GM23338 (cell line): ENCODE data around the gene HMGXB3. TPM values are rescaled to one million over a fixed set of nuclear protein-coding genes. Genes with fewer than 3 reads are reported as not detected.

Experiments
- ATAC-seq: fragments of 200-7000 bp; cut with Tn5 transposase; 3 replicates; pipeline ENCODE4 v1.9.1; 2020
- DNase-seq: peaks from one replicate; pipeline ENCODE4 v3.0.0-alpha.2; 2015; ENCODE audit warnings: low spot score
- H2AFZ ChIP-seq: fragments of 200-600 bp; sonication (generic); 2 replicates; pipeline ENCODE4 v1.8.0; 2016; ENCODE audit warnings: antibody characterized with exemption, mild to moderate bottlenecking, moderate library complexity
- H3F3A ChIP-seq: fragments of 200-600 bp; sonication (generic); replicated peaks from 2 replicates; pipeline ENCODE4 v1.8.0; 2017; ENCODE audit warnings: antibody characterized with exemption, mixed run types, low read depth
- H3K27ac ChIP-seq: fragments of 200-600 bp; sonication (generic); 2 replicates; pipeline ENCODE4 v1.6.1; 2016; ENCODE audit warnings: low read depth
- H3K27me3 ChIP-seq: fragments of 200-600 bp; sonication (generic); 2 replicates; pipeline ENCODE4 v1.8.0; 2016; ENCODE audit warnings: mild to moderate bottlenecking, mixed run types, moderate library complexity; ENCODE audit not compliant: insufficient read depth
- H3K36me3 ChIP-seq: fragments of 200-600 bp; sonication (generic); 2 replicates; pipeline ENCODE4 v1.8.0; 2016; ENCODE audit warnings: mild to moderate bottlenecking; ENCODE audit not compliant: insufficient read depth
- H3K4me1 ChIP-seq: fragments of 200-600 bp; sonication (generic); 2 replicates; pipeline ENCODE4 v1.8.0; 2016; ENCODE audit warnings: mild to moderate bottlenecking, moderate library complexity; ENCODE audit not compliant: insufficient read depth
- H3K4me2 ChIP-seq: fragments of 200-600 bp; sonication (generic); 2 replicates; pipeline ENCODE4 v1.7.1; 2017; ENCODE audit warnings: mixed run types
- H3K4me3 ChIP-seq: fragments of 200-600 bp; sonication (generic); 2 replicates; pipeline ENCODE4 v1.6.1; 2016; ENCODE audit warnings: mixed run types
- H3K79me2 ChIP-seq: fragments of 200-600 bp; sonication (generic); replicated peaks from 2 replicates; pipeline ENCODE4 v1.8.0; 2017; ENCODE audit warnings: mild to moderate bottlenecking; ENCODE audit not compliant: insufficient read depth
- H3K9me2 ChIP-seq: fragments of 200-600 bp; sonication (generic); 2 replicates; pipeline ENCODE4 v1.8.0; 2017; ENCODE audit not compliant: insufficient read depth
- H4K20me1 ChIP-seq: fragments of 200-600 bp; sonication (generic); replicated peaks from 2 replicates; pipeline ENCODE4 v1.8.0; 2017; ENCODE audit warnings: mild to moderate bottlenecking; ENCODE audit not compliant: insufficient read depth
- H3K27ac Mint-ChIP-seq: 2 replicates; pipeline ENCODE4 v1.8.0; 2020; ENCODE audit warnings: inconsistent platforms, mild to moderate bottlenecking, moderate library complexity, mixed read lengths
- H3K27me3 Mint-ChIP-seq: 3 replicates; pipeline ENCODE4 v1.8.0; 2022; ENCODE audit warnings: low read depth, mild to moderate bottlenecking, moderate library complexity, mixed read lengths, inconsistent platforms; ENCODE audit not compliant: insufficient read depth, poor library complexity
- H3K36me3 Mint-ChIP-seq: 3 replicates; pipeline ENCODE4 v1.8.0; 2021; ENCODE audit warnings: low read depth, mild to moderate bottlenecking, inconsistent platforms, moderate library complexity, mixed read lengths
- H3K4me1 Mint-ChIP-seq: 3 replicates; pipeline ENCODE4 v1.8.0; 2020; ENCODE audit warnings: mild to moderate bottlenecking, inconsistent platforms, mixed read lengths
- H3K4me3 Mint-ChIP-seq: 3 replicates; pipeline ENCODE4 v1.8.0; 2021; ENCODE audit warnings: moderate library complexity, mild to moderate bottlenecking, inconsistent platforms, mixed read lengths
- H3K9me3 Mint-ChIP-seq: 3 replicates; pipeline ENCODE4 v1.8.0; 2020; ENCODE audit warnings: moderate library complexity, mild to moderate bottlenecking, inconsistent platforms, mixed read lengths
- EZH2 ChIP-seq: fragments of 200-600 bp; sonication (generic); IDR thresholded peaks from one replicate; pipeline ENCODE4 v1.8.0; 2017; ENCODE audit warnings: antibody characterized with exemption, mild to moderate bottlenecking, low read depth; ENCODE audit not compliant: unreplicated experiment
- JUNB ChIP-seq: IDR thresholded peaks from one replicate; pipeline ENCODE4 v1.6.1; 2016; ENCODE audit warnings: antibody characterized with exemption; ENCODE audit not compliant: unreplicated experiment
- NANOG ChIP-seq: IDR thresholded peaks from 2 replicates; pipeline ENCODE4 v1.6.1; 2016; ENCODE audit warnings: antibody characterized with exemption, borderline replicate concordance
- POLR2AphosphoS5 ChIP-seq: IDR thresholded peaks from 2 replicates; pipeline ENCODE4 v1.6.1; 2016; ENCODE audit warnings: antibody characterized with exemption, low read depth
- STAT1 ChIP-seq: IDR thresholded peaks from one replicate; pipeline ENCODE4 v1.6.1; 2016; ENCODE audit warnings: antibody characterized with exemption; ENCODE audit not compliant: unreplicated experiment
- polyA plus RNA-seq: library from polyadenylated mRNA; unstranded; fragments of >200 nt; fragmentation: Nextera tagmentation; extraction: Ambion mirVana; gene quantifications from 2 replicates; pipeline ENCODE4 v1.2.1, GENCODE V29; 2016
- total RNA-seq: library from RNA; depleted of rRNA; stranded (reverse); fragments of >200 nt; shearing (Covaris generic); gene quantifications from 2 replicates; pipeline ENCODE4 v1.2.3, GENCODE V29; 2014
- TF ChIP-seq, protein P1 (sequence below): IDR thresholded peaks from one replicate; pipeline ENCODE4 v1.6.1; 2018; ENCODE audit warnings: antibody characterized with exemption; ENCODE audit not compliant: unreplicated experiment
- TF ChIP-seq, protein P2 (sequence below), 2 experiments: fragments of 200-600 bp in 1 of 2; sonication (generic) in 1 of 2; conservative IDR thresholded peaks; 2 replicates each; pipeline versions ENCODE4 v1.5.1 to v1.6.1; 2016 to 2017; ENCODE audit warnings: antibody characterized with exemption in 2 of 2, low read depth in 2 of 2, mild to moderate bottlenecking in 2 of 2, moderate library complexity in 1 of 2
- TF ChIP-seq, protein P3 (sequence below): IDR thresholded peaks from 2 replicates; pipeline ENCODE4 v1.6.1; 2016; ENCODE audit warnings: antibody characterized with exemption

Gene HMGXB3
- total and polyA plus RNA-seq, 2 experiments from 2014 or later: 9.4 to 37.9 TPM

DNA sequence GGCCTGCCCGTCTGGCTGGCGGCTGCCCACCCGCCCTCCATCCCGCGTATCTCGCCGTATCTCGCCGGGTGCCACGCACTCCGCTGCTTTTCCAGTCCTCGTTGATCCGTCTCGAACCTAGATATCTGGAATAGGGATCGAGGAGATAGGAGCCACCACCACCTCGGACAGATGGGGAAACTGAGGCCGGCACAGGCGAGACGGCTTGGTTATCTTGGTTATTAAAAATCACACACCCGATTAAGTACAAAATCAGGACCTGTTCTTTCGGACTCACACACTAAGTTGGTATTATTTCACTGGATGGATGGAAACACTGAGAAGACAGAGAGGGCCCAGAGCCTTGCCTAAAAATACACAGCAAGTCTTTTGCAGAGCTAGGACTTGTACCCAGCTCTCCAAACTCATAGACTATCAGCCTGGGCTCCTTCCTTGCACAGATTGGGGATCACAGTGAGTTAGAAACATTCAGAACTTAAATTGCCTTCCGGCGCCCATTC is 39.3 kb upstream of the HMGXB3 start (continued):
- TF ChIP-seq, protein P1, sequence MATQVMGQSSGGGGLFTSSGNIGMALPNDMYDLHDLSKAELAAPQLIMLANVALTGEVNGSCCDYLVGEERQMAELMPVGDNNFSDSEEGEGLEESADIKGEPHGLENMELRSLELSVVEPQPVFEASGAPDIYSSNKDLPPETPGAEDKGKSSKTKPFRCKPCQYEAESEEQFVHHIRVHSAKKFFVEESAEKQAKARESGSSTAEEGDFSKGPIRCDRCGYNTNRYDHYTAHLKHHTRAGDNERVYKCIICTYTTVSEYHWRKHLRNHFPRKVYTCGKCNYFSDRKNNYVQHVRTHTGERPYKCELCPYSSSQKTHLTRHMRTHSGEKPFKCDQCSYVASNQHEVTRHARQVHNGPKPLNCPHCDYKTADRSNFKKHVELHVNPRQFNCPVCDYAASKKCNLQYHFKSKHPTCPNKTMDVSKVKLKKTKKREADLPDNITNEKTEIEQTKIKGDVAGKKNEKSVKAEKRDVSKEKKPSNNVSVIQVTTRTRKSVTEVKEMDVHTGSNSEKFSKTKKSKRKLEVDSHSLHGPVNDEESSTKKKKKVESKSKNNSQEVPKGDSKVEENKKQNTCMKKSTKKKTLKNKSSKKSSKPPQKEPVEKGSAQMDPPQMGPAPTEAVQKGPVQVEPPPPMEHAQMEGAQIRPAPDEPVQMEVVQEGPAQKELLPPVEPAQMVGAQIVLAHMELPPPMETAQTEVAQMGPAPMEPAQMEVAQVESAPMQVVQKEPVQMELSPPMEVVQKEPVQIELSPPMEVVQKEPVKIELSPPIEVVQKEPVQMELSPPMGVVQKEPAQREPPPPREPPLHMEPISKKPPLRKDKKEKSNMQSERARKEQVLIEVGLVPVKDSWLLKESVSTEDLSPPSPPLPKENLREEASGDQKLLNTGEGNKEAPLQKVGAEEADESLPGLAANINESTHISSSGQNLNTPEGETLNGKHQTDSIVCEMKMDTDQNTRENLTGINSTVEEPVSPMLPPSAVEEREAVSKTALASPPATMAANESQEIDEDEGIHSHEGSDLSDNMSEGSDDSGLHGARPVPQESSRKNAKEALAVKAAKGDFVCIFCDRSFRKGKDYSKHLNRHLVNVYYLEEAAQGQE: no peak
- TF ChIP-seq JUNB (no peak), STAT1 (no peak)

DNA sequence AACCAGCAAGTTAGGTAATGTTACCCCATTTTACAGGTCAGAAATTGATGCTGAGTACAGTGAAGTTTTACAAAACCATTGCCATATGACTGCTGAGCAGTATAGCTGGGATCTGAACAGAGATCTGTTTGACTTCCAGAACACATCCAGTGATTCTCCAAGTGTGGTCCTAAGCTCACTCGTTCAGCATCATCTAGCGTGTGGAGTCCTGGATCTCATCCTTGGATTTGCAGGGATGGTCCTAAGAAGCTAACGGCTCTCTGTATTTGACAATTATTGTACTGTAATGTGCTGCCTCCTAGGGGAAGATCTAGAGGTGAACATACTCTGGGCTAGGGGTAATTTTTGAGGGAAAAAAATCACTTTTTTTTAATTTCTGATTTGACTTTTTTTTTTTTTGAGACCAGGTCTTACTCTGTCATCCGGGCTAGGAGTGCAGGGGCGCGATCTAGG is 38.6 kb upstream of the HMGXB3 start:
- H2AFZ ChIP-seq: no peak overlapping the region
- Mint-ChIP-seq H3K4me3 (peak overlapping the region; percentile 95), H3K36me3 (no peaks in the 10 kb centered on the region), H3K27me3 (peaks cover 8% of the 10 kb centered on the region), H3K27ac (no peak overlapping the region), H3K9me3 (no peaks in the 10 kb centered on the region; the same call in 2 of the 3 replicates), H3K4me1 (peaks cover 16% of the 10 kb centered on the region)
- peak; percentile 47 for DNase-seq
- TF ChIP-seq NANOG (no peak), EZH2 (no peak), POLR2AphosphoS5 (no peak)
- TF ChIP-seq, protein P2, sequence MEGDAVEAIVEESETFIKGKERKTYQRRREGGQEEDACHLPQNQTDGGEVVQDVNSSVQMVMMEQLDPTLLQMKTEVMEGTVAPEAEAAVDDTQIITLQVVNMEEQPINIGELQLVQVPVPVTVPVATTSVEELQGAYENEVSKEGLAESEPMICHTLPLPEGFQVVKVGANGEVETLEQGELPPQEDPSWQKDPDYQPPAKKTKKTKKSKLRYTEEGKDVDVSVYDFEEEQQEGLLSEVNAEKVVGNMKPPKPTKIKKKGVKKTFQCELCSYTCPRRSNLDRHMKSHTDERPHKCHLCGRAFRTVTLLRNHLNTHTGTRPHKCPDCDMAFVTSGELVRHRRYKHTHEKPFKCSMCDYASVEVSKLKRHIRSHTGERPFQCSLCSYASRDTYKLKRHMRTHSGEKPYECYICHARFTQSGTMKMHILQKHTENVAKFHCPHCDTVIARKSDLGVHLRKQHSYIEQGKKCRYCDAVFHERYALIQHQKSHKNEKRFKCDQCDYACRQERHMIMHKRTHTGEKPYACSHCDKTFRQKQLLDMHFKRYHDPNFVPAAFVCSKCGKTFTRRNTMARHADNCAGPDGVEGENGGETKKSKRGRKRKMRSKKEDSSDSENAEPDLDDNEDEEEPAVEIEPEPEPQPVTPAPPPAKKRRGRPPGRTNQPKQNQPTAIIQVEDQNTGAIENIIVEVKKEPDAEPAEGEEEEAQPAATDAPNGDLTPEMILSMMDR (conservative IDR thresholded peaks at IDR 0.05; ENCODE audit: low read depth in 2 of 2): peak; percentile 56 to 62
- TF ChIP-seq, protein P3, sequence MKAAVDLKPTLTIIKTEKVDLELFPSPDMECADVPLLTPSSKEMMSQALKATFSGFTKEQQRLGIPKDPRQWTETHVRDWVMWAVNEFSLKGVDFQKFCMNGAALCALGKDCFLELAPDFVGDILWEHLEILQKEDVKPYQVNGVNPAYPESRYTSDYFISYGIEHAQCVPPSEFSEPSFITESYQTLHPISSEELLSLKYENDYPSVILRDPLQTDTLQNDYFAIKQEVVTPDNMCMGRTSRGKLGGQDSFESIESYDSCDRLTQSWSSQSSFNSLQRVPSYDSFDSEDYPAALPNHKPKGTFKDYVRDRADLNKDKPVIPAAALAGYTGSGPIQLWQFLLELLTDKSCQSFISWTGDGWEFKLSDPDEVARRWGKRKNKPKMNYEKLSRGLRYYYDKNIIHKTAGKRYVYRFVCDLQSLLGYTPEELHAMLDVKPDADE: no peak
- H3F3A ChIP-seq: peaks cover 8% of the 10 kb centered on the region; the same call in 1 of the 2 replicates
- no peak for ATAC-seq
- H4K20me1 ChIP-seq: no peaks in the 10 kb centered on the region; the same call in 1 of the 2 replicates
- peak overlapping the region; percentile 89; the same call in 1 of the 2 replicates for H3K4me3 ChIP-seq
- H3K4me2 ChIP-seq: peak overlapping the region; percentile 89; the same call in 1 of the 2 replicates
- H3K27ac ChIP-seq: no peak overlapping the region
- peaks cover 10% of the 10 kb centered on the region; the same call in 1 of the 2 replicates for H3K4me1 ChIP-seq
- H3K36me3 ChIP-seq: no peaks in the 10 kb centered on the region
- no peaks in the 10 kb centered on the region for H3K9me2 ChIP-seq
- no peaks in the 10 kb centered on the region for H3K79me2 ChIP-seq
- H3K27me3 ChIP-seq: peaks cover 11% of the 10 kb centered on the region
